GM10847 (cell line): Measurements from ENCODE around the gene OR2S2.

ENCODE experiments used
- POLR2A ChIP-seq: IDR thresholded peaks from 2 replicates; pipeline ENCODE4 v1.6.1; 2011; ENCODE audit not compliant: insufficient read length; ENCODE audit errors: extremely low read depth

Gene OR2S2, protein sequence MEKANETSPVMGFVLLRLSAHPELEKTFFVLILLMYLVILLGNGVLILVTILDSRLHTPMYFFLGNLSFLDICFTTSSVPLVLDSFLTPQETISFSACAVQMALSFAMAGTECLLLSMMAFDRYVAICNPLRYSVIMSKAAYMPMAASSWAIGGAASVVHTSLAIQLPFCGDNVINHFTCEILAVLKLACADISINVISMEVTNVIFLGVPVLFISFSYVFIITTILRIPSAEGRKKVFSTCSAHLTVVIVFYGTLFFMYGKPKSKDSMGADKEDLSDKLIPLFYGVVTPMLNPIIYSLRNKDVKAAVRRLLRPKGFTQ

DNA sequence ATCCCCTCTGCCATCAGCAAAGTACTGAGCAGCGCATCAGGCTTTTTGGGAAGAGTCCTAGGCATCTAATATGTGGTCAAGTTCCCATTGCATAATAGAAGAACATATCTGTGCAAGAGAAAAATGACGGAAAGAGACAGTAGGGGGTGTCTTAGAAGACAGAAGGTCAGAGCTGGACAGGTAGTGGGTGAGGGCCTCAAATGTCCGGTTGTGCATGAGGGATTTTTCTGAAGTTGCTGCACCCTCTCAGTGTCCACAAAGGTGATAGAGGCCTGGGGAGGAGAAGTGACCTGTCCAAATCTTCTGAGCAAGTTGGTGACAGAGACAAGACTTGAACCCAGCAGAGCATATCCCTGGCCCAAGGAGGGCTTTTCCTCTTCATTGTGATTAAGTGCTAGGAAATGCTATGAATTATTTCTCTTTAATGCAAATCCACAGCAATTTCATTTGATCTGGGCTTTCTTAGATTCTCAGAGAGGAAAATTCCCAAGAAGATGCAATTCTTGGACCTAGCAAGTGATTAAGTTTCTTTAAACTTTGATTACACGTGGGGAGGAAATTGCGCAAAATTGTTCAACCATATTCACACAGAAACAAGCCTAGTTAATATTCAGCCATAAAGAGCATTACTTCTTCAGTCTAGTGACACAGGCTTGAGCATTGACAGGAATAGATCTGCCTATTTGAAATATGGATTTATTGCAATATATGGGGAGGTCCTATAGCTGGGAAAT, at the start of gene OR2S2:
OR2S2 (minus strand) TSS at position 51 of the 734 bp plus-strand sequence. CDS start 56 bp downstream, outside the sequence.
- TF ChIP-seq POLR2A: no peak

DNA sequence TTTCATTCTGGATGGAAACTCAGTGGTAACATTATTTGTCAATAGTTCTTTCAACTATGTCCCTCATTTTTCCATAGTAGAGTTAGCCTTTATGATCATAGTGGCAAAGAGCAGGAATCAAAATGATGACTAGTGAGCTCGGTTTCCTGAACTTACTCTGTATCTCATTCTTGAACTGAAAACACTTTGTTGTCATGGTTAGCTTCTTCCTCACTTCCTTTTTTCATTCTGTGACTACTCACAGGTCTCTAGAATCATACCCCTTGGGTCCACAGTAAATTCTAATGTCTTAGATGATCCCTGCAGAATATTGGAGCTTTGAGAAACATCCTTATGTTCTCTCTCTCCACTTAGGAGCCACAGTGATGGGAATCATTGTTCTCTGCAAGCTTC, 49.4 kb upstream of the OR2S2 start:
- no peak for TF ChIP-seq POLR2A

DNA sequence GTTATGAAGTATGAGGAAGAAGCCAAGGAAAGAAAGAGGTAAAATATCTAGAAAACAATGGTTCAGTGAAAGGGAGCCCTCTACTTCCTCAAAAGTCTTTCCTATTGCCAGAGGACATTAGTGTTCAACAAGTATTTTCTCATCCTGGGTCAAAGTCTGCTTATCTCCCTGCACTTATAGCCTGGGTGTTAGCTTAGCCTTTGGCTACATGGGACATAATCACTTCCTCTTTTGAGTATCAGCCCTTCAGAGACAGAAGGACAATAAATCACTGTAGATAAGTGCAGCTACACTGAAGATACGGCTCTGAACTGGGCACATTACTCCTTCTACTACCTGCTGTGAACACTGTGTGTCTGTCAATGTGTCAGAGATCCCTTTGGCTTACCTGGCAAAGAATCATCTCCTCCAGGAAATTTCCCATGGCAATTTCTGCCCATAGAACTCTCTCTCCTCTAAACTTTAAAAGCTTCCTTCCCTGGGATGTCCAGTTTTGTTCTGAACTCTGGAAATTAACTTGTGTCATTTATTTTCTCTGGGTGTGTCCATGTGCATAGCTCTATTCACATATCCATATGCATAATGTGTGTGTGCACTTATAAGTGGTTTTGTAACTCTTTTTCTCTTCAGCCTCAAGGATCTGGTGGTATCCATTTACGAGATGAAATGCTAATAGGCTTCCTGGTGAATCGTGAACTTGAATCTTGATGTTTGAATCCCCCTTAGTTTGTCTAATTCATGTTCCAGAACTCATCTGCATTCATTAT, 48.8 kb upstream of the OR2S2 start:
- TF ChIP-seq POLR2A: no peak

DNA sequence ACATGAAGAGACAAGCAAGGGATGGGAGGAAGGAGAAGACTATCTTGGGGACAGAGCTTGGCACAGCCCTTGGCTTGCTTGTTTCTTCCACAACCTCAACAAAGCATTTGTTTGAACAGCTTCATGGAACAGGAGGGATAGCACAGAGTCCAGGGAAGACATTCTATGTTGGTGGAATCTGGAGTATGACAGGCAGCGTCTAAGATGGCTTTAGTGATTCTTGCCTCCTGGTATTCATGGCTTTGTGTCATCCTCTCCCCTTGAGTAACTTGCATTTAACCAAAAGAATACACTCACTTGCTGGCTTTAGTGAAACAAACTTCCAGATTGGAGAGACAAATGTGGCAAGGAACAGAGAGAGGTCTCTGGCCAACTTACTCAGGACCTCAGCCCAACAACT, 47.9 kb upstream of the OR2S2 start:
- TF ChIP-seq POLR2A: no peak

DNA sequence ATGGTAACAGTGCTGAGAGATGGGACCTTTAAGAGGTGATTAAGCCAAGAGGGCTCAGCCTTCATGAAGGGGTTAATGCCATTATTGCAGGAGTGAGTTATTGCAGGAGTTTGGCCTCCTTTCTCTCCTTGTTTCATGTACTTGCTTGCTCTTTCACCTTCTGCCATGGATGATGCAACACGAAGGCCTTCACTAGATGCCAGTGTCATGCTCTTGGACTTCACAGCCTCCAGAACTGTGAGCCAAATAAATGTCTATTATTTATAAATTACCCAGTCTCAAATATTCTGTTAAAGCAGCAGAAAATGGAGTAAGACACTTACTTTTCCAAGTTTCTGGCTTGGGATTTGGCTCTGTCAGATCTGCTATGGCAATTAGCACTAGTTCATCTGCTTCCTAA, 40.4 kb upstream of the OR2S2 start:
- no peak for TF ChIP-seq POLR2A

DNA sequence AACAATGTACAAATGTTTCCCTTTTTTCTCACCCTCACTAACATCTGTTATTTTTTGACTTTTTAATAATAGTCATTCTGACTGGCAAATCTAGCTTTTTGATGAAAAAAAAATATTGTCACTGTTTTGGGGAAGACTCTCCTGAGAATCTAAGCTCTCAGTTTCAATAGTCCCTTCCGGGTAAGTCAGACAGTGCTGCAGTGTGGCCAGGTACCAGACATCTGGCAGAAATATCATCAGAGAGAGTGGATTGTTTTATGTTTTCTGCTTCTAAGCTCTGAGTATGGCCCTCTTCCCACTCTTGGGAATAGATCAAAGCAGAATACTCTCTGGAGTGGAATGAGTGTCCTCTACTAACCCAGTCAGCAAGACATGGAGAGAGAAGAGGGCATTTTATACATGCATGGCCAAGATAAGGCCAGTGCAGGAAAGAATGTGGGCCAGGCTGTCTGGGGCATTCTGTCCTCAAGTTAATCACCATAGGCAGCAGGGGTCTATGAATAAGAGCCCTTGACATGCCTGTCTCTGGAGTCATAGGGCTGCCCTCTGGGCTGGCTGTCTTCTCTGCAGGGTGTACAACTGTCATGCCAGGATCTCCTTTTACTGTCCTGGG, 38.5 kb upstream of the OR2S2 start:
- TF ChIP-seq POLR2A: no peak

DNA sequence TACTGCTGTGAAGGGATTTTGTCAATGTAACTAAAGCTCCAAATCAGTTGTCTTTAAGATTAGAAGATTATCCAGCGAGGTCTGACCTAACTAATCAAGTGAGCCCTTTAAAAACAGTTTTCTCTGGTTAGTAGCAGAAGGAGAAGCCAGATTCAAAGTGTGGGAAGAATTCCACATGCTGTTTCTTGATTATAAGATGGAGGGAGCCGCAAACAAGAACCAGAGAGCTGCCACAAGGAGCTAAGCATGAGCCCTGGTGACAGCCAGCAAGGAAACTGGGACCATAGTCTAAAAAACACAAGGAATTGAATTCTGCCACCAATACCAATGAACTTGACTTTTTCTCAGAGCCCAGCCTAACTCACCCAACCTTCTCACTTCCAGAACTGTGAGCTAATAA, 37.0 kb upstream of the OR2S2 start:
- no peak for TF ChIP-seq POLR2A

DNA sequence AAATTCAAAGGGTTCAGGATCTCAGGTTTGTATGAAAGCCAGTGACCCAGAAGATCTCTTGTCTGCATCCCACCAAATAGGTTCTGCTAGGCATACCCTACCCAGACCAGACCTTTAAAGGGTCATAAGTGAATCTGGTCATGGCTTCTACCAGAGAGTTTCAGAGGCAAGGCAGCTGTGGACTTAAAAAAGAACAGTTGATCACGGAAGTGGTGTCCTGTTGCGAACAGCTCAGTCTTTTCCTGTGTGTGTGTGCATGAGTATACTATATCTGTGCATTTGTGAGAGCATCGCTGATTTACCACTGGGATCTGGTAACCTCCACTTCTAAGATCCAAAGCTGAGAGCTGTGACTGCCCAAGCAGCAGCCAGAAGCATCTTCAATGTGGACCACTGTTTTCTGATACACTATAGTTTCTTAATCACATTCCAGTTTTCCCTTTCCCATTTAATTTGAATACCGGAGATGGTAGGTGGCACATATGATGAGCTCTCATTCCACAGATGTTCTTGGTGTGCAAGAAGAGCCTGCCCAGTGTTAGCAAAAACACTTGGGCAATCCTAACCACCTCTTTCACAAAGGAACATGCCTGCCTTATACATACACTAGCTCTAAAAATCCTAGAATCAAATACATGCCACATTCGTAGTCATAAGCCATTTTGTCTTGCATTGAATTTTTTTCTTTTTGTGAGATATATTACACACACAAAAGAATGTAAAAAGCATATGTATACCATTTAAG, 36.2 kb upstream of the OR2S2 start:
- TF ChIP-seq POLR2A: no peak

DNA sequence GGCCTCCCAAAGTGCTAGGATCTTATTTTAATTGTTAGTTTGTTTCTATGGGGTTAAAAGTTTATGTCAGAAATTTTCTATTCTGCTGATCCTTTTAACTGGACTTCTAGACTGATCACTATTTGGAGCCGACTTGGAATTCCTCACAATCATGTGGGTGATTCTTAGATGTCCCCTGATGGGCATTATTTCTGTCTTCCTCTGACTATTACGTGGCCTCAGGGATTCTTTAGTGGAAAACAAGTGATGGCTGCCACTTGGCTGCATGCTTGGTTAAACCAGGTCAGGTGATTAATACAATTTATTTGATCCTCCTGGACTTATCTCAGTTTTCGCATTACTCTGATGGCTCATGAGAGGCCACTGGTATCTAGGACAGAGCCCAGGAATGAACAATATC, 32.2 kb upstream of the OR2S2 start:
- TF ChIP-seq POLR2A: no peak

DNA sequence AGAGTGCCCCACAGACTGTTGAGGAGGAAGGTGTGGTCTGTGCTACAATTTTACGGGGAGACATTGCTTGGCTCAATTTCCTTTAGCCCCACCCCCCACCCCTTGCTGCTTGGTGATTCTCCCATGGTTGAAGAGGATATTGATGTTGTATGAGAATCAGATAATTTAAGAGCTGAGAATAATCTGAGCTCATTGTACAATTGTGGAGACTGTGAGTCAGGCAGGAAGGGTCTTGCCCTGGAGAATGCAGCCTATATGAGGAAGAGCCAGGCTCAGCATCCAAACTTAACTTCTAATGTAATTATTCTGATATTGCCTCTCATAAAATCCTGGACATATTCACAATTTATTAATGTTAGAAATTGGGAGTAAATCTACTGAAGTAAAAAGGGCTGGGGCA, 26.1 kb upstream of the OR2S2 start:
- no peak for TF ChIP-seq POLR2A

DNA sequence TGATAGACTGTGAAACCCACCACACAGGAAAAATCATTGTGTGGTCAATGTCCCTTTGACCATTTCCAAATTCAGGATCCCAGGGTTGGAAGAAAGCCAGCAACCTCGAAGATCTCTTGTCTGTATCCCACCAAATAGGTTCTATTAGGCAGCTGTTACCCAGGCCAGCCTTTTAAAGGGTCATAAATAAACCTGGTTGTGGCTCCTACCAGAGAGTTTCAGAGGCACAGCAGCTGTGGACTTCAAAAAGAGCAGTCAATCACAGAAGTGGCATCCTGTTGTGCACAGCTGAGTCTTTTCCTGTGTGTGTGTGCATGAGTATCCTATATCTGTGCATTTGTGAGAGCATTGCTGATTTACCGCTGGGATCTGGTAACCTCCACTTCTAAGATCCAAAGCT, 23.7 kb upstream of the OR2S2 start:
- TF ChIP-seq POLR2A: no peak

DNA sequence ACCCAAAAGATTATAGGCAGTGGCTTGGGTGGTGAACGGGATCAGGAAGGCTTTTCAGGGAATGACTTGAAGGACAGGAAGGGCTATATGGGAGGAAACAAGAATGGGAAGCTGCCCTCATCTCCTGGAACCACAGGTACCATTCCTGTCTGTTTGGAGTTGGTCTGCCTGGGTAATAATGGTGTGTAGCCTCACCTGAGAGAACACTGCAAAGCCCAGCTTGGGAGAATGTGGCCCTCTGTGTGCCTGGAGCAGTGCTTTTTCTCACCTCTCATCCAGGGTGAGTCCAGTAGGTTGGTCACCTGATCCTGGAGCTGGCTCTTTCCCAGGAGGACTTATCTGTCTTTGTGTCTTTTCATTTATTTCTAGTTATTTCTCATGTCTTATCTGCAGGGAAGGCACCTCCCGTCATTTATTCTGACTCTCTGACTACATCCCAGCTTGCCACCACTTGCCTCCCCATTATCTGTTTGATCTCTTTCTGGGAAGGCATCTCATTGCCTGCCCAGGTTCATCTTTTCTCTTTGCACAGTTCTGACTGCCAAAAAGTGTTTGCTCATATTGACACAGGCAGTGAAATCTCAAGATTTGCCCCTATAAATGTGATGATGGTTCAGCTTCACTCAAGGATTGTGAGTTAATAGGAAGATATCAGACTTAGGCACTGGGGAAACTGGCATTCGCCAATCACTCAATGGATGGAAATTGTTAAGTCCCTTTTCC, 22.5 kb upstream of the OR2S2 start:
- no peak for TF ChIP-seq POLR2A

DNA sequence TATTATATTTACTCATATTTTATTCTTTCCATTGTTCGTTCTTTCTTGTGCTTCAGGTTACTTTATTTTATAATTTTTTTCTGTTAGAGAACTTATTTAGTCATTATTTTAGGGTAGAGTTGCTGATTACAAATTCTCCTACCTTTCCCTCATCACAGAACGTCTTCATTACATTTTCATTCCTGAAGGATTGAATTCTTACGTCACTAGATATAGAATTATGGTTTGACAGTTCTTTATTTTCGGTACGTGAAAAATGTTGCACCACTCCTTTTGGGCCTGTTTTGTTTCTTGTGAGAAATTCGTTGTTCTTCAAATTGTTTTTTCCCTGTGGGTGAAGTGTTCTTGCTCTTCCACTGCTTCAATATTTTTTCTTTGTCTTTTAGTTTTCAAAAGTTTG, 20.8 kb upstream of the OR2S2 start:
- TF ChIP-seq POLR2A: no peak

DNA sequence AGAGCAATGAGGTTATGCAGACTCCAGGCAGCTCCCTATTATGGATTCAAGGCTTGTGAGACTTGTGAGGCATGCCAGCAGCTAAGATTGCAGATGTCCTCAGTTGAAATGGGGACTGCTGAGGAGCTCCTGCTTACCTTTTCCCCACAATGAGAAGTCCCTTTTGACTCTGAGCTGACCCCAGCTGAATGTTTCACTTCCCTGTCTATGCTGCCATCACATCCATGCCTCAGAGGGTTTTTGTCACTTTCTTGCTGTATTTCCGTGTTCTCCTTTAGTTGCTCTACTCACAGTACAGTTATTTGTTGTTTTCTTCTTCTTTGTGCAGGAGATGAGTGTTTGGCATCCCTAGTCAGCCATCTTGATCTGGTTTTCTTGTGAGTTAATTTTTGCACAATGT, 18.8 kb upstream of the OR2S2 start:
- TF ChIP-seq POLR2A: no peak
